DMS 273 (cell line): ENCODE data around the gene VWA7.
A peak's percentile ranks its signal among the peaks of the same experiment; 100 is the strongest.
"Not testable (repeated sequence)": the region's sequence is repeated elsewhere in the genome, so short reads cannot be mapped to it uniquely, and the experiment has no call there.

Source experiments
- DNase-seq: peaks from one replicate; lab custom pipeline; 2025; ENCODE audit not compliant: unreplicated experiment; lab: John Stamatoyannopoulos, UW

VWA7 gene

DNA sequence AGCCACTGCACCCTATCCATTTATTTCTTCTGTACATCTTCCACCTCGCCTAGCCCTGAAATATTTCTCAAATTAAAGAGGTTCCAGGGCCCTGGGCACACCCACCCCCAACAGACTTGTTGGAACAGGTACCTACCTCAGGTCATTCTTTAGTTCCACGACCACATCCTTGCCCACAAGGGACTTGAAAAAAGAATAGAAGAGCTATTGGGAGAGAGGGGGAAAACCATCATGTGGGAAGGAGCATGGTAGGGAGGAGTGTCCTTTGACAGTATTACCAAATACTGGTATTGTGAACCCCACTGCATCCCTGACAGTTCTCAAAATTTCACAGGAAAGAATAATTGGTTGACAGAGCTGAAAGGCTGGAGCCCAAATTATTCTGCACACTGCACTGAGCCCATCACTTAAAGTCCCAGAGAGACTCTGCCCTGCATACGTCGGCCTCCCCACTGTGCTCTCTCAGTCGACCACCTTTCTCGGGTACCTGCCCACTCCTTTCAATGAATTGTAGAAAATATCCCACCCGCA lies 28.9 kb upstream of the VWA7 start:
- DNase-seq, result no peak

DNA sequence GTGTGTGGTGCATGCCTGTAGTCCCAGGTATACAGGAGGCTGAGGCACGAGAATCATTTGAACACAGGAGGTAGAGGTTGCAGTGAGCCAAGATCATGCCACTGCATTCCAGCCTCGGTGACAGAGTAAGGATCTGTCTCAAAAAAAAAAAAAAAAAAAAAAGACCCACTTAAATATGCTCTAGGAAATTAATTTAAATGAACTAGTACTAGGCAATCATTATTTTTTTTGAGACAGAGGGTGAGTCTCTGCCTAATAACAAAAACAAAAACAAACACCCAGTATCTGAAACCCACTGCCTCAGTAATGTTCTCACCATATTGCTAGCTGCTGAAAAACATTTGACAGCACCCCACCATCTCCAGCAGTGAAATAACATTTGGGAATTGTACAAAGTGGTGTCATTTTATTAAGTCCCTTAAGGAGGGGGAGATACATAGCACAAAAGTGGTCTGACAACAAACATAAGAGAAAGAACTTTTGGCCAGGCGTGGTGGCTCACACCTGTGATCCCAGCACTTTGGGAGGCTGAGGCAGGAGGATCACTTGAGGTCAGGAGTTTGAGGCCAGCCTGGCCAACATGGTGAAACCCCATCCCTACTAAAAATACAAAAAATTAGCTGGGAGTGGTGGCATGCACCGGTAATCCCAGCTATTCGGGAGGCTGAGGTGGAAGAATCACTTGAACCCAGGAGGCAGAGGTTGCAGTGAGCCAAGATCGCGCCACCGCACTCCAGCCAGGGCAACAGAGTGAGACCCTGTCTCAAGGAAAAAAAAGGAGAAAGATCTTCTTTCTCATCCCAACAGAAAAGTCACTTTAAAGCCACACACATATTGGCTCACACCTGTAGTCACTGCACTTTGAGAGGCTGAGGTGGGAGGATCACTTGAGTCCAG lies 24.2 kb upstream of the VWA7 start:
- not testable (repeated sequence) for DNase-seq

DNA sequence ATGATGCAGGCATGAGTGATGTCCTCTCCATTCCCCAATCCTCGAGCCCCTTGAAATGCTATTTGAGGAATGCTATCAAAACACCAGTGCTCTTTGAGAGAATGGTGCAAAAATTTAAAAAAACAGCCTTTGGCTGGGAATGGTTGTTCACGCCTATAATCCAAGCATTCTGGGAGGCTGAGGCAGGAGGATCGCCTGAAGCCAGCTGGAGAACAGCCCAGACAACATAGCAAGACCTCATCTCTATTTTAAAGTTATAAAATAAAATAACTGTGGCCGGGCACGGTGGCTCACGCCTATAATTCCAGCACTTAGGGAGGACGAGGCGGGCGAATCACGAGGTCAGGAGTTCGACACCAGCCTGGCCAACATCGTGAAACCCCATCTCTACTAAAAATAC lies 22.7 kb upstream of the VWA7 start:
- no peak for DNase-seq

- no peak for DNase-seq
These were observed 20.5 kb upstream of the VWA7 start for GRCh38 chr6:31797588-31797987.

GRCh38 chr6:31796993-31797385 lies 19.9 kb upstream of the VWA7 start:
- DNase-seq, result no peak

- peak; percentile 96 for DNase-seq
These were observed 18.6 kb upstream of the VWA7 start, which contains the start of gene VARS1 for GRCh38 chr6:31795616-31796298. TSS of gene VARS1 (minus strand) at chr6:31795752. CDS start at chr6:31795217, 535 bp downstream.

DNA sequence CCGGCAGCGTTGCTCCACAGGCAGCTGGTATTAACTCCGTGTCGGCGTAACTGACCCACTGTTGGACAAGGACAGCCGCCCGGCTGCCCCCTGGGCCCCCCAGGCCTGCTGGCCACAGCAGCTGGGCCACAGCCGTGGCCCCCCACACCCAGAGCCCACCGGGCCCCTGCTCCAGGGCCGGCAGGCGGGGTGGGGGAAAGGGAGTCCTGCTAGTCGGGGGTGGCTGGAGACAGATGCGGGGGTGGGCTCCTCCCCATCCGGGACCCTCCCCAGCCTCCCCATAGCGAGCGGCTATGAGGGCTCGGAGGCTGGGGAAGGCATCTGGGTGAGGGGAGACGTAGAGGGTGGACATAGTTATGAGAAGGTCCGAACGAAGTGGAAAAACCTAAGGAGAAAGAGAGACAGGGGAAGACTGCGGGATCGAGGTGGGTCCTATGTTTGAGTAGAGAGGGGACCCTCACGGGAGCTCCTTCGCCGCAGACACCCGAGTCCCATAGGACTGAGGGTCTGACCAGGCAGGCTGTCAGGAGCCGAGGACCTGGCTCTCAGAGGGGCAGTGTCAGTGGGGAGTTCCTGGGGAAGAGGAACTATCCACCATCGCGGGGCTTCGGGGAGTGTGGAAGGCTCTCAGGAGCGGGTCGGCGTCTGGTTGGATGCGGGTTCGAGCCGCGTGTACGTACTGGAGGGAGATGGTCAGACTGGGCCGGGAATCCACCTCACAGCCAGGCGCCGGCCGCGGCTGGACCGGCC lies 17.9 kb upstream of the VWA7 start:
- peak; percentile 62 for DNase-seq

GRCh38 chr6:31794294-31794865 lies 17.3 kb upstream of the VWA7 start:
- peak; percentile 71 for DNase-seq

GRCh38 chr6:31793927-31794245 lies 16.8 kb upstream of the VWA7 start:
- not testable (repeated sequence) for DNase-seq

GRCh38 chr6:31792761-31793171 lies 15.6 kb upstream of the VWA7 start:
- no peak for DNase-seq

- DNase-seq, result no peak
These were observed 14.9 kb upstream of the VWA7 start for GRCh38 chr6:31792090-31792374.

DNA sequence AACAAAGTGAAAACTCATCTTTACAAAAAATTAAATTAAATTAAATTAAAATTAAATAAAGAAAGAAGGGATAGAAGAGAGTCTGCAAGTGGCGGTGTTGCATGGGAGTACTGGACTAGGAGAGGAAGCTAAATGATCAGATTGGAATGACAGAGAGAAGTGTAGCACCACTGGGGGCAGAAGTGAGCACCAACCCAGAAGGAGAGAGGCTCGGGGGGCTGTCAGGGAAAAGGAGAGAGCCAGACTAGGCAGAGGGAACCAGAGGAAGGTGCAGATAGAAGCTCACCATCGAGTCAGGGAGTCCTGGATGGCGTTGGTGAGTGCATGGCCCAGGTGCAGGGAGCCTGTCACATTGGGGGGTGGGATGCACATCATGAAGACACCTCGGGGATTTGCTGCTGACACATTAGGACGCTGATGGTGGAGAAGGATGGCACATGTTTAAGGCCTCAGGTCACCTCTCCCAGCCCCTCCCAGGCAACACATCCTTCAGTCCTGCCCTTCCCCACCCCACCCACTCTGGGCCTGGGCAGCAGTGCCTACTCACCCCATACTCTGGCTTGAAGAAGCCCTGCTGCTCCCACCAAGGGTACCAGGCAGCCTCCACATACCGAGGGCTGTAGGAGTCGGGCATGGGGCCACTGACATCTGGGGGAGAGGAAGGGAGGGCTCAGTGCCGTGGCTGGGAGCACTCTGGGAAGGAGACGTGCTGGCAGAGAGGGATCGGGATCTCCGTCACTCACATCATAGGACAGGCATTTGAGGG lies 14.4 kb upstream of the VWA7 start:
- DNase-seq, result peak; percentile 84

GRCh38 chr6:31785475-31785874 lies 8.3 kb upstream of the VWA7 start:
- no peak for DNase-seq

DNA sequence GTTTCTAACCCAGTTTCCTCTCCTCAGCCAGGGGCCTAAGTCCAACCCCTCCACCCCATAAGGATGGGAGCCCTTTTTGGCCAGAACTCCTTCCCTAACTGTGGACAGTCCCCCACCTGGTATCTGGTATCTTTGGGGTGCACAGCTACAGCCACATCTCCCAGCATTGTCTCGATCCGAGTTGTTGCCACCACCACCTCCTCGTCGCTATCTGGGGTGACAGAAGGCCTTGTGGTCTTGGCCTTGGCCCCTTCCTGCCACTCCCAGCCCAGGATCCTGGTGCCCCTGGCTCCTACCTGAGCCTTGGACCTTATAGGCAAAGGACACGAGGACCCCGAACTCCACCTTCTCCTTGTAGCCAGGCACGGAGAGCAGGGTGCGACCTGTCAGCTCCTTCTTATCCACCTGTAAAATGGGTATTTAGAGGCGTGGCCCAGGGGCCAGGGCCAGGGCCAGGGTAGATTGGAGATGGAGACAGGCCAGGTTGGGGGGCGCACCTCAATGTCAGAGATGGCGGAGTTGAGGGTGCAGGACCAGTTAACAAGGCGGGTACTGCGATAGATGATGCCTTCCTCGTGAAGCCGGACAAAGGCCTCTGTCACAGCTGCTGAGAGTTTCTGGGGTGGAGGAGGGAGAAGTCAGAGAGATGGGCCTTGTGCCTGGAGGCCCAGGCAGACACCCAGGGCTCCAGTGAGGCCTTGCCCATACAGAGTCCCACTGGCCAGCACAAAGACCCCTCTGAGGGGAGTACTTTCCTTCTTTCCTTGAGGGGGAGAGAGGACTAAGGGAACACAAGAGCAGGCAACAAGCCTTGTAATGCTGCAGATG lies 7.2 kb upstream of the VWA7 start:
- DNase-seq, result no peak

- DNase-seq, result no peak
These were observed 5.2 kb upstream of the VWA7 start for GRCh38 chr6:31782126-31782855.

GRCh38 chr6:31781244-31782125 lies 4.4 kb upstream of the VWA7 start:
- no peak for DNase-seq

GRCh38 chr6:31780507-31781243 lies 3.5 kb upstream of the VWA7 start:
- DNase-seq, result no peak
